Activated T-cell treated with anti-CD3 and anti-CD28 coated beads for 1 hour (primary cell): ENCODE data around the gene SYNC.

Source experiments
- DNase-seq: peaks from one replicate; pipeline ENCODE4 v3.0.0-alpha.2; 2020; ENCODE audit warnings: low read depth

The SYNC gene

DNA sequence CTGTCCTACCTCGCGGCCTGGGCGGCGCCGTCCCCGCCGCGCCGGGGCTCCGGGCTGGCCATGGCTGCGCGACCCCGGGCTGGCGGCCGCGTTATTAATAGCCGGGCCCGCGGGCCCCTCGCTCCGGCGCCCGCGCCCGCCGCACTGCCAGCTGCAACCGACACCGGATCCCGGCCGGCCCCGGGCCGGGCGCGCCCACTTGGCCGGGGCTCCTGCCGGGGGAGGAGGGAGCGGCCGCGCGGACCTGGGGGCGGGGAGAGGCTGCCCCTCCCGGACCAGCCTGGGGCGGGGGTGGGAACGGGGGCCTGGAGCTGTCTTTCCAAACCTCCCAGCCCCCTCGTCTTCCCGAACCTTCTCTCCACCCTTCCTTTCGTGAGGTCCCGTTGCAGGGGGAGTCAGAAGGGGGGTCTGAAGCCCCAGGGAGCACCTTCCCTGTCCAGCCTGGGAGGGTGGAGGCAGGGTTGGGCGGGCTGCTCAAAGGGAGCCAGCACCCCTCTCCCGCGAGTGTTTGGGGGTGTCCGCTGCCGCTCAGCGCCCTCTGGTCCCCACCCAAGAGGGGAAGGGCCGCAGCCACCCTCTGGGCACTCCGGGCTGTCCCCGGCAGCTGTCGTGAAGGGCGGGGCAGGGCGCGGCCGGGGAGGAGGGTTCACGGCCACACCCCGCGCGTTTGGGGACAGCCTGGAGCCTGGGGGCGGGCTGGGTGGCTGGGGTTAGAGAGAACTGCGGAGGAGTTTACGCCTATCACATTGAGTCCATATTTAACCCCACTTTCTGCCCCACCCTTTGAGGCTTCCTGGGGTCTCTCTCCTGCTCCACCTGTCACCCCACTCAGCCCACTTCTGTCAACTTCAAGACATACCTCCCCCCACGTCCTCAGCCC lies at the start of gene SYNC:
Gene SYNC (minus strand): TSS at position 172 of the 880 bp plus-strand sequence. CDS start 110 bp downstream, at position 62.
- no peak for DNase-seq

DNA sequence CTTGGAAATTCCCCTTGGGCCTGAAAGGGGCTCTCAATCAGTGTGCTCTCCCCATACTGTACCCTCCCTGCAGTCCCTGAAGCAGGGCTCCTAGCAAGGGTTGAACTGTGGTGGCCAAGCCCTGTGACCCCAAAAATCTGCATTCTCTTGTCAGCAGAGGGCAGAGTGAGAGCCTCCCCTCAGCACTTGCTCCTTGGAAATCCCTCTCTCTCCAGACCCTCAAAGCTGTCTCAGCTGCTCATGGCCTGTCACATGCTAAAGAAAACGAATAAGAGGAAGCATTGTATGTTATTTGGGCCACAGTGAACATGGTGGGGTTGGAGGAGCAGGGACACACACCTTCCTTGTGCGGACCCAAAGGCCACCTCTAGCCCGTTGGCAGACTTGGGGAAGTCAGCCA lies 47.2 kb upstream of the SYNC start:
- DNase-seq = no peak

DNA sequence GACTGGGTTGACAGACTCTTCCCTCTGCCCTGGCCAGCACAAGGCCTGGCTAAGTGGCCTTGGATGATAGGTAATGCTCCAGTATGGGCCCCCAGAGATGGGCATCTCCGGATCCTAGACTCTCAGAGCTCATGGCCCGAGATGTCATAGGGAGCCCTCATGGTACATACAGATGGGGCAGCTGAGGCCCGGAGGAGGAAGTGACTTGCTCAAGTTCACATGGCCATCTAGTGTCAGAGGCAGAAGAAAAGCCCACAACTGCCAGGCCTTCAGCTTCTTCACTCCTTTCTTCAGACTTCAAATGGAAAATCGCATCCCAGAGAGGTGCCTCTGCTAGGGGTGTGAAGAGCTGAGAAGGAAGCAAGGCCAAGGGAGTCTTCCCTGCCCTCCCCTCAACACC lies 46.8 kb upstream of the SYNC start:
- DNase-seq = no peak

DNA sequence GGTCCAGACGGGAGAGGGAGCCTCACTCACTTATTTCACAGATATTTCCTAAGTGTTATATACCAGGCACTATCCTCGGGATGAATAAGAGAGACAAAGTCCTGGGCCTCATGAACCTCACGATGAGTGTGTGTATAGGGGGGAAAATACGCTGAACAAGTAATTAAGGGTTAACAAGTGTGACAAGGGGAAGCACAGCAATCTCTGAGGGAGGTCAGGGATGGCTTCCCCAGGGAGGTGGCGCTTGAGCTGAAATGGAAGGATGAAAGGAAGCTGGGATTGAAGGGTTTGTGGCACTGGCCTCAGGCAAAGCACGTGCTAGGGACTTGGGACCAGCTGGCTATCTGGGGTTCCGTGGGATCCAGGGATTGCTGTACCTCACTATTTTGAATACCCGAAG lies 46.4 kb upstream of the SYNC start:
- DNase-seq = no peak

DNA sequence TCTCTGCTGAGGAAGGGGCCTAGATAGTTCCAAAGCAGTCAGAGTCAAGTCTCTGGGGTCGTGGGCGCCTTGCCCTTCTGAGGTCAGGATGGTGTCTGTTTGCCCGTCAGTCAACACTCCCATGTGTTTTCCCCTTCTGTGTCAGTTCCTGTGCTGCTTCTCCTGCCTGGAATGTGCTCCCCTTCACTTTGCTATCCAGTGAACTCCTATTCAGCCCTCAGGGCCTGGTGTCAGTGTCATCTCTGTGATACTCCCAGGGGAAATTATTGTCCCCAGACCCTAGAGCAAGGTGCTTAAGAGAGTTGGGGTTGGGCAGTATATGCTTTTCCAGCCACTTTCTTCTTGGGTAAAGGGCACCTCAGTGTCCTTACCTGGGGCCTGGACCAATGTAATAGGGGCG lies 45.8 kb upstream of the SYNC start:
- no peak for DNase-seq

DNA sequence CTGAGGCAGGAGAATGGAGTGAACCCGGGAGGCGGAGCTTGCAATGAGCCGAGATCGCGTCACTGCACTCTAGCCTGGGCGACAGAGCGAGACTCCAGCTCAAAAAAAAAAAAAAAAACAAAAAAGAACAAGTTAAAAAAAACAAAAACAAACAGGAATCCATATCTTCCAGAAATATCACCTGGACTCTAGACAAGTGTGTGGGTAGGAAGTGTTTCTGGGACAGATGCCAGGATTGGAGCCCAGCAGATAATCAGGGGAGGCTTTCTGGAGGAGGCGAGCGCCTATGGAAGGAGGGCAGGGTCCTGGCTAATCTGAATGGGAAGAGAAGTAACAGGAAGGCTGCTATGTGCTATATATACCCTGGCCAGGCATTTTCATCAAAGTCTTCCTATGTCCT lies 43.6 kb upstream of the SYNC start:
- no peak for DNase-seq

DNA sequence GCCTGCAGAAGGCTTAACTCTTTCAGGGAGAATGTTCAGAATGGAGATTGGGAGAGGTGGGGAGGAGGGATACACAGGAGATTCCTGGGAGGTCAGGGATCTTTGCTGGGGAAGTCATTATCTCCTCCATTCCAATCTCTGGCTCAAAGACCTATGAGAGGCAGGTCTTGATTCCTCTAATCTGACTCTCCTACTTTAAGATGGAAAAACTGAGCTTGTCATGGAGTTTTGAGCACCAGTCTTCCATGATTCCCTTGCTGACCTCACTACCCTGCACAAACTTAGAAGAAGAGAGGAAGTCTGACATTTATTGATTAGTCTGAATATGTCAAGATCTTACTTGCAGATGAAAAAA lies 41.5 kb upstream of the SYNC start:
- DNase-seq = no peak

DNA sequence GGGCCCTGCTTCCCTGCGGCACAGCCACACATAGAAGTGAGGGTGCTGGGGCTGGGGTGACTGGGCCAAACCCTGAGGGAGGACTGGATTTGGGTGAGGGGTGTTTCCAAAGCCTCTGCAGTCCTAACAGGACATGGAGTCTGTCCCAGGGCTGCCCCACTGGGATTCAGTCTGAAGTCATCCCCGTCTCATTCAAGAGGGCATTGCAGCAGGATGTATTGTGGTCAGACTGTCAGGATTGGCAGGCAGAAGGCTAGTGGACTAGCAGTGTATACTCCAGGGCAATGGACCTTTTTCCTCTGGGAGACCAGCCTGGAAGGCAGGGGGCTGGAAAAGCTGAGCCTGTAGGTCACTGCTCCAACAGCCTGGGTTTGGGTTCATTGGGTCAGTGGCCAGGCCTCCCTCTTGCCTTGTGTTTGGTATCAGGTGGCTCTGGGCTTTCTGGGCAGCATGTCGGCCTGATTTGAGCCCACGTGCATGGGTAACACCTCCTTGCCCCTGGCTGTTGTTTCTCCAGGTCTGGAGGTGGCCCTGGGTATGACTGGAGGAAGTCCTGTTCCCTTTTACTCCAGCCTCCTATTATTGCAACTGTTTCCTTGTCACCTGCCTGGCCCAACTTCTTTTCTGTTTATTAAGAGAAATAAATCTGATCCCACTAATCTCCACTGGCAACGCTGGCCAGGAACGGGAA lies 41.0 kb upstream of the SYNC start:
- no peak for DNase-seq

DNA sequence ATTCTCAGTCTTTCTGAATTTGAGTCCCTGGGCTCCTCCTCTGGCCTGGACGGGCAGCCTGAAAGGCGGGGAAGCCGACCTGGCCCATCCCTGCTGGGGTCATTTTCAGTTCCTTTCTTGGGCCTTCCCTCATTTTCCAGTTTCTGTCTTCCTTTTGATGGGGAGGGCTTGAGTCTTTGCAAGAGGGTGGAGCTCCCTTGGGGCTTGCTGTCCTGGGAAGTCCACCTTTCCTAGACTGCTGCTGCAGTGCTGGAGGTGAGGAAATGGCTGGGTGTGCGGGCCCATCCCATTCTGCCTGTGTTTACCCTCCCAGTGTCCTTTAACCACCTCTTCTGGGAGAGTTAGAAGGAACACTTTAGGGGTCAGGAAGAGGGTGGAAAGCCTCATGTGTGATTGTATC lies 40.4 kb upstream of the SYNC start:
- no peak for DNase-seq

DNA sequence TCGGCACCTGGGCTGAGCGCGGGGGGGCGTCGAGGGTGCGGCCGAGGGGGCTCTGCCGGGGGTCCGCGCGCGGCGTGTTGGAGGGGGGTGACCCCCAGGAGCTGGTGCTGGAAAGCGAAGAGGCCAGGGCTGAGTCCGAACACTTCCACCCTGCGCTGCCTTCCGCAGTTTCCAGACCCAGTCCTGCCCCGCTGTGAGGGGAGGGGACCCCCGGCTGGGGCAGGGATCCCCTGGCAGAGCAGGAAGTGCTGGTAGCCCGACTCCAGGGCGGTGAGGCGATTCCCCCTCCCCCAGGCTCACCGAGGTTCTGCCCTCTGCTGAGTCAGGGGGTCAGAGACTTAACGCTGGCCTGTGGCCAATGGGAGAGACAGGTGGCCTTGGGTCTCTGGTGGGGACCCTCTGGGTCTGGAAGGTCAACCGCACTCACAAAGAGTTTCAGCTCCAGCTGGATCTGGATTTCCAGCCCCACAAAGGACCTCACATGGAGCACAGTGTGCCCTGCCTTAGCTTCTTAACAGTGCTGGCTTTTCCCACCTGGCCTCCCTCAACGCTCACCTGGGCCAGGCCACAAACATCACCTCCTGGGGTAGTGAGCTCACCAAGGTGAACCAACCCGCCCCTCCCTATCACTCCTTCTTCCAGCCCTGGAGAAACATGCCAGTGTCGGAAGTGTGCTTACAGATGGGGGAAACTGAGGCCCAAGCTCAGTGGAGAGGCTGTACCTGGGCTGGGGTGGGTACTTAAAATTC lies 39.8 kb upstream of the SYNC start:
- no peak for DNase-seq

DNA sequence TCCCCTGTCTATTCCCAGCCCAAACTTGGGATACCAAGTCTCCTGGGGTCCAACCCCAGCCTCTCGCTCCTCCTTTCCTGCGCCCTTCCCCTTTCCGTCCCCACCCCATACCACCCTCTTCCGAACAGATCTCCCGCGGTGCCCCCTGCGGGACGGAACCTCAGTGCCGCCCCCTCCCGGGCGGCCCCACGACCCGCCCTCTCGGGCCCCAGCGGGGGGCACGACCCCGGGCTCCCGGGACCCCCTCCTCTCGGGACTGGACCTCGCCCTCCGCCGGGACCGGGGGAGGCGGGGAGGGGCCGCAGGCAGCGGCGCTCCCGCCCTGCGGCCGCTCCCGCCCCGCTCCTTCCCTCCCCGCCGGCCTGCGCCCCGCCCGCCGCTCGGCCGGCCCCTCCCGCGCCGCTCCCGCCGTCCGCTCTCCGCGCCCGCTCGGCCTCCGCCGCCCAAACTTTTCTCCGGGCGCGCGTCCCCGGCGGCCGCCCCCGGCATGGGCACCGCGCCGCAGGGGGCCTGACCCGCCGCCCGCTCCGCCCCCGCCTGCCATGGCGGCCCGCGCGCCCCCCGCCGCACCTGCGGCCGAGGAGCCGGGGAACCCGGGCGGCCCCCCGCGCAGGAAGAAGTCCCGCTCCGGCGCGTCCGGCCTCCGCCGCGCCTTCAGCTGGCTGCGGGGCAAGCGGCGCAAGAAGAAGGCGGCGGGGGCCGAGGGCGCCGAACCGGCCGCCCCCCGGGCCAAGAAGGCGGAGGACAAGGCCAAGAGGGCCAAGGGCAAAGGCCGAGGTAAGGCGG lies 39.0 kb upstream of the SYNC start:
- no peak for DNase-seq

DNA sequence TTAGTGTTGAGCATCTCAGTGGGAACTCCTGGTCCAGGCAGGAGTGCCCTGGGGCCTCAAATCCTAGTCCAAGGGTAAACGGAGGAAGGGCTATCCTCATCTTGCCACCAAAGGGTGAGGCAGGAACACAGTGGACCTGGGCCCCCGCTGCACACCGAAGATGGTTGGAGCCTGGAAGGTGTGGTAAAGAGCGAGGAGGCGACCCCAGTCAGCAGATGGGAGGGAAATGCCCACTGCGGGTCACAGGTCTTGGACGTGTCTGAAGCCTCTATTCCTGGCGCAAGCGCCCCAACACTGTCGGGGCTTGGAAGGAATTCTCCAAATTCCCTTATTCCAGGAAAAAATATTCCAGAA lies 38.5 kb upstream of the SYNC start:
- no peak for DNase-seq

DNA sequence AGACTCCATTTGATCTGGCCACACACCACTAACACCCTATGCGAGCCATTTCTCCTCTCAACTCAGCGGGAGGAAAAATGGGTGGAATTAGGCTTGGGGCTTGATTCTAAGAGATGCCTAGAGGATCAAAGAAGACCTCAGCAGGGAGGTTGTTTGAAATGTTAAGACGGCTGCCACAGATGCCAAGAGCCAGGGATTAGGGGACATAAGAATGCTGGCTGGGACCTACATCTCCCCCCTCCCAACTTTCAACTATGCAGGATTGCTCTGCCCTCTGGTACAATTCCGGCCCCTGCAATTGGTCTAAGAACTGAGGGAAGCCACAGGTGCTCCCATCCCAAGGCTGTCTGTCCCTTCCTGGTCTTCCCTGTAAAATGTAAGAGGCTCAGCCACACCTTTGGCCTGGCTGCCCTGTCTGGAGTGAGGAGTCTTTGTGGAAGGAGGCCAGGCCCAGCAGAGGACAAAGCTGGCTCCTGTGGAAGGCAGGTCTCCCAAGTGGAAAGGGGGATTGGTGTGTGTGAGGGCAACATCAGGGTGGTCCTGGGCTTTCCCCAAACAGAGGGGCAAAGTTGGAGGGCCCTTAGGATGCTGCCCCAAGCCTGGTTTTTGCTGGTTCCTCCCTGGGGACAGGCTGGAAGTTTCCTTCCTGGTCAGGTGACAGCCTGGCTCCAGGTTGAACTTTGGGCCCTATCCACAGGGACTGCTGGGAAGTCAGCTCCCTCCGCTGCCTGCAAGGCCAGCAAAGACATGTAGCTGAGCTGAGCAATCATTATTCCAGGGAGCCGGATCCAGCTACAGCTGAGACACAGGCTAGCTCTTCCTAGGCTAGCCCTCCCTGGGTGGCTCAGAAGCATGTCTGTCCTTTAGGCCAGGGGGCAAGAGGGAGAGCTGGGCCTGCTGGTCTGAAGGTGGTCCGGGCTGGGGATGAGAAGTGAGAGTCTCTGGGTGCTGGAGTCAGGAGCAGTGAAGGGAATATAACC lies 34.5 kb upstream of the SYNC start:
- DNase-seq = no peak

DNA sequence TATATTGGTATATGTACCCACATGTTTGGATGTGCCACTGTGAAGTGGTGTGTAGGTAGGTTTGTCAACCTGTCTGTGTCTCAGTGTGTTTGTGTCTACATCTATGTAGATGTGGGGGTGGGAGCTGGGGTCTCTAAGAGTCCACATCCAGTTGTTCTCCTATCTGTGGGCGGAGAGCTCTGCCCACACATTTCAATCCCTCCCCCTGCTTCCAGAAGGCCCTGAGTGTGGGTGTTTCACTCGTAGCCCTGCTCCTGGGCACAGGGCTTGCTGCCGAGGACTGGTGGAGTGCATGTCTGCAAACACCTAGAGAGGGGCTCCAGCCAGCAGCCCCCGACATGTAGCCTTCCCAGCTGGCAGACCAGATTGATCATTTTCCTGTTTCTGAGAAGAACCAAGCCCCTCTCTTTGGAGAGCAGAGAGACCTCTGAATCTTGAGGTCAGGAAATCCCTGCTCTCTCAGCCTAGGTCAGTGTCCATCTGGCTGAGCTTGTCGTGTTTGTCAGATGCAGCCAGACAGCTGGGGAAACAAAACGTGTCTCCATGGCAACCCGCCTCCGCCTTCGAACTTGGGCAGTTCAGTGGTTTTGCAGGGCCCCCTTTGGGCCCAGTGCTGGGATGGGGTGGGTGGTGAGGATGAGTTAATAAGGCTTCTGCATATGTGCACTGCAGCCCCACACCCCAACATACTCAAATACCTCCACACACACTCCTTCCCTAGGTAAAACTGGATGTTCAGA lies 31.2 kb upstream of the SYNC start:
- no peak for DNase-seq

DNA sequence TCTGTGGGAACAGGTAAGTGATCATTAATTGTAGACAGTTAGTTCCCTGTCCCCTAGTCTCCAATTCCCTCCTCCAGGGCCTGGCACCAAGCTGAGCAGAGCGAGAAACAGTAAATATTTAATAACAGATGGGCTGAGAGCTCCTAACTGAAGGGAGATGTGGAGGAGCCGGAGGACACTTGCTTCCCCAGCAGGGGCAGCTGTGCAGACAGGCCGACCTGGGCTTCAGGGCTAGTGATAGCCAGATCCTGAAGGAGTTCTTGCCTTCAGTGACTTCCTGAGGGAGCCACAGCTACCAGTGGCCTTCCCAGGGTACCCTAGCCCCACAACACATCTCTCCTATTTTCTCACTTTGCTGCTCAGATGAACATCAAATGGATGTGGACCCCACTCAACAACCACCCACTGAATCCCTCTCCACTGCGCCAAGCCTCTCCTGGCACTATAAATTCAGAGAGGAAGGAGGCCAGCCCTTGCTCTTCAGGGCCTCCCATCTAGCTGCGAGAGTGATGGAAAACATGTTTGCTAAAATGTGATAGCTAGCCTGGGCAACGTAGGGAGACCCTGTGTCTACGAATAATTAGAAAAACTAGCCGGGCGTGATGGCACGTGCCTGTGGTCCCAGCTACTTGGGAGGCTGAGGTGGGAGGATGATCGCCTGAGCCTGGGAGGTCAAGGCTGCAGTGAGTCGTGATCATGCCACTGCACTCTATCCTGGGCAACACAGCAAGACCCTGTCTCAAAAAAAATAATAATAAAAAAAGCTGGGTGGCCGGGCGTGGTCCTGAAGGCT lies 26.9 kb upstream of the SYNC start:
- DNase-seq = no peak

DNA sequence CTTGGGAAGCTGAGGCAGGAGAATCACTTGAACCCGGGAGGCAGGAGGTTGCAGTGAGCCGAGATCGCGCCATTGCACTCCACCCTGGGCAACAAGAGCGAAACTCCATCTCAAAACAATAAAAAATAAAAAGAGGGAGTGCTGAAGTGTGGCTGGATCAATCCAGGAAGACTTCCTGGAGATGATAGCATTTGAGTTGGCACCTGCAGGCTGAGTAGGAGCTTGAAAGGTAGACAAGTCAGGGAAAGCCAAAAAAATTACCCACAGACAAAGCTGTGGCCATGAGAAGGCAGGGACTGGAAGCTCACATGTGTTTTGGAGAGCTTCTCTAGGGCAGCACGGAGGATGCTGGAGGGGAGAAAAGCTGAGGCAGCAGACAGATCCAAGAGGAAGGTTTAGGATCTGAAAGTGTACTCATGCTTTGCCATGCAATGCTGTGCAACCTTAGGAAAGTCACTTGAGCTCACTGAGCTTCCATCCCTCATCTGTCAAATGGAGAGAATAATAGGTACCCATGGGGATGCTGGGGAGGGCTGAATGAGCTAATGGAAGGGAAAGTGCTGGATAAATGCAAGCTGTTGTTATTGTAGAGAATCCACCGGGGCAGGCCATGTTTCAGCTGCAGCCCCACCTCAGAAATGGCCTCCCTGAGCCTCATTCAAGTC lies 26.0 kb upstream of the SYNC start:
- DNase-seq = no peak

DNA sequence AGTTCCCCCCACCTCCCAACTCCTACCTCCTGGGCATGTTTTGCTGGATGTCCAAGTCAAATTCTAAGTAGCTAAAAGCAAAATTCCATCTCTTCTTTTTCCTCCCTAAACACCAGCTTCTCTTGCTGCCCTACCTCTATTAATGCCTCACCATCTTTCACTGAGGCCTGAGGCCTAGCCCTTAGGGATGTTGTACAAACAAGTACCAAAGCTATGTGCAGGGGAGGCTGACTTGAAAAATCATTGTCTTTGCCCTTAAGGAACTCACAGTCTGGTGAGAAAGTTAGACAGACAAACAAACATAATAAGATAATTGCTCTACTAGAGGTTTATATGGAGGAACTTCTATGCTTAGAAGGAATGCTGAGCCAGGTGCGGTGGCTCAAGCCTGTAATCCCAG lies 25.3 kb upstream of the SYNC start:
- DNase-seq = no peak

DNA sequence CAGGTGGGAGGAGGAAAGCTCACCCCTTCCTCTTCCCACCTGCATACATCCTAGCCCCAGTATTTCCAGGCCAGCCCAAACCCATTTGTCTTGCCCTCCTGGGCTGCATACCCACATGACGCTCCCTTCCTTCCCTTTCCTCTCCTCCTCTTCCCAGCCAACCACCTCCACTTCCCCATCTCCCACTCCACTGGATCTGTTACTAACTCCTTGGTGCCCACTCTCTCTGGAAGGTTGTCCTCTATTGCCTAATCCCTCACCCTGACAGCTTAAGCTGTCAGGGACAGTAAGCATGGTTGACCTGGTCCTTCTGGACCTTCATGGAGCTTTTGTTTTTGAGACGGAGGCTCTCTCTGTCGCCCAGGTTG lies 23.0 kb upstream of the SYNC start:
- no peak for DNase-seq
